Lower lobe of right lung (tissue), 2 donors: ENCODE measurements around the gene SIAH3. TPM values are rescaled to one million over a fixed set of nuclear protein-coding genes. Genes with fewer than 3 reads are reported as not detected.
"Not testable (repeated sequence)": the region's sequence is repeated elsewhere in the genome, so short reads cannot be mapped to it uniquely, and the experiment has no call there.

Source experiments
- ATAC-seq, 2 donors: fragments of 200-7000 bp; cut with Tn5 transposase; one replicate each; pipeline ENCODE4 v1.9.1; 2020 to 2022; ENCODE audit warnings: mild to moderate bottlenecking in 2 of 2, moderate library complexity in 2 of 2
- DNase-seq: peaks from one replicate; pipeline ENCODE4 v3.0.0-alpha.2; 2020
- H3K27ac ChIP-seq: fragments of 200-600 bp; one replicate; pipeline ENCODE4 v1.8.0; 2022
- H3K27me3 ChIP-seq: fragments of 200-600 bp; one replicate; pipeline ENCODE4 v1.8.0; 2022; ENCODE audit warnings: low read depth
- H3K36me3 ChIP-seq: fragments of 200-600 bp; one replicate; pipeline ENCODE4 v1.8.0; 2022; ENCODE audit warnings: mild to moderate bottlenecking
- H3K4me1 ChIP-seq: fragments of 200-600 bp; one replicate; pipeline ENCODE4 v1.8.0; 2022
- H3K4me3 ChIP-seq: fragments of 200-600 bp; one replicate; pipeline ENCODE4 v1.8.0; 2022; ENCODE audit warnings: mild to moderate bottlenecking
- H3K9me3 ChIP-seq: fragments of 200-600 bp; one replicate; pipeline ENCODE4 v1.8.0; 2022
- intact Hi-C: fragments of 100-400 bp; cut with DNase I; formaldehyde crosslinking; loops from one replicate; pipeline ENCODE4 v1.11.0; 2022
- total RNA-seq: library from RNA; stranded (reverse); fragmentation: NEBNext Ultra II Directional; extraction: Animal tissue kit (Norgen Biotek cat#: 25700); gene quantifications from one replicate; pipeline ENCODE4 v1.2.1, GENCODE V29; 2021
- TF ChIP-seq, protein P1 (sequence below): fragments of 200-600 bp; IDR thresholded peaks from one replicate; pipeline ENCODE4 v1.8.0; 2022; ENCODE audit warnings: antibody characterized with exemption, mild to moderate bottlenecking
- donor health status: DM: no; HTN: yes; CAD: no; lungs with severe emphysema.

SIAH3 gene
- total RNA-seq, 1 donor from 2014 or later, result 0.06 TPM

DNA sequence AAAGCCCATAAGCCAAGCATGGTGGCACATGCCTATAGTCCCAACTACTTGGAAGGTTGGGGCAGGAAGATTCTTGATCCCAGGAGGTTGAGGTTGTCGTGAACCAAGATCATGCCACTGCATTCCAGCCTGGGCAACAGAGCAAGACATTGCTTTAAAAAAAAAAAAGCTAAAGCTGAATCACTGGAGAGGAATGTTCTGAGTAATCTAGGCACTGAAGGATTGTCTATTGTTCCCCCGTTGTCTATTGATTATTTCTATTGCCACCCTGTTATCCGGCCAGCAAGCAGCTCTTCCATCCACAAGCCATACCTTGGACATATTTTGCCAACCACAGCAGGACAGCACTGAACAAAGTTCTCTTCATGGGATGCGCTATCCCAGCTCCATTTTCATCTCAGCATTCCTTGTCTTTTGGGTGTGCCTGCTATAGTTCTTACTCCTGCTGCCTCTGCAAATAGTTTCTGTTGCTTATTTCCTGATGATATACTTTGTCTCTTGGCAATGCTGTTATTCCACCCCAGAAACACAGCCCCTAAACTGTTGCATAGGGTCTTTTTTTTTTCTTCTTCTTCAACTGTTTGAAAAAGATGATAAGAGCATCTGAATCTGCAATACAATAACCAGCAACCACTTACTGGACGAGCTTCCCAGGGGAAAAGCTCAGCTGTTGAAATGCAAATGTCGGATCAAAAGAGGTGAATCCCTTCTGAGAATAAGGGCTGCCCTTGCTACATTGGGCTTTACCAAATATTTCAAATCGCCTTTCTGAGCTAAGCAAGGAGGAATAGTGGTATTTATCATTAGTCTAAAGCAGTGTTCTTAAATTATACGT lies 22.2 kb upstream of the SIAH3 start:
- intact Hi-C loops, result no loop called here
- Histone ChIP-seq H3K4me3 (no peak overlapping the region), H3K27me3 (no peaks in the 10 kb centered on the region), H3K36me3 (no peaks in the 10 kb centered on the region), H3K4me1 (no peaks in the 10 kb centered on the region), H3K9me3 (no peaks in the 10 kb centered on the region), H3K27ac (no peak overlapping the region)
- TF ChIP-seq, protein P1, sequence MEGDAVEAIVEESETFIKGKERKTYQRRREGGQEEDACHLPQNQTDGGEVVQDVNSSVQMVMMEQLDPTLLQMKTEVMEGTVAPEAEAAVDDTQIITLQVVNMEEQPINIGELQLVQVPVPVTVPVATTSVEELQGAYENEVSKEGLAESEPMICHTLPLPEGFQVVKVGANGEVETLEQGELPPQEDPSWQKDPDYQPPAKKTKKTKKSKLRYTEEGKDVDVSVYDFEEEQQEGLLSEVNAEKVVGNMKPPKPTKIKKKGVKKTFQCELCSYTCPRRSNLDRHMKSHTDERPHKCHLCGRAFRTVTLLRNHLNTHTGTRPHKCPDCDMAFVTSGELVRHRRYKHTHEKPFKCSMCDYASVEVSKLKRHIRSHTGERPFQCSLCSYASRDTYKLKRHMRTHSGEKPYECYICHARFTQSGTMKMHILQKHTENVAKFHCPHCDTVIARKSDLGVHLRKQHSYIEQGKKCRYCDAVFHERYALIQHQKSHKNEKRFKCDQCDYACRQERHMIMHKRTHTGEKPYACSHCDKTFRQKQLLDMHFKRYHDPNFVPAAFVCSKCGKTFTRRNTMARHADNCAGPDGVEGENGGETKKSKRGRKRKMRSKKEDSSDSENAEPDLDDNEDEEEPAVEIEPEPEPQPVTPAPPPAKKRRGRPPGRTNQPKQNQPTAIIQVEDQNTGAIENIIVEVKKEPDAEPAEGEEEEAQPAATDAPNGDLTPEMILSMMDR, result no peak
- no peak for ATAC-seq
- DNase-seq, result no peak

DNA sequence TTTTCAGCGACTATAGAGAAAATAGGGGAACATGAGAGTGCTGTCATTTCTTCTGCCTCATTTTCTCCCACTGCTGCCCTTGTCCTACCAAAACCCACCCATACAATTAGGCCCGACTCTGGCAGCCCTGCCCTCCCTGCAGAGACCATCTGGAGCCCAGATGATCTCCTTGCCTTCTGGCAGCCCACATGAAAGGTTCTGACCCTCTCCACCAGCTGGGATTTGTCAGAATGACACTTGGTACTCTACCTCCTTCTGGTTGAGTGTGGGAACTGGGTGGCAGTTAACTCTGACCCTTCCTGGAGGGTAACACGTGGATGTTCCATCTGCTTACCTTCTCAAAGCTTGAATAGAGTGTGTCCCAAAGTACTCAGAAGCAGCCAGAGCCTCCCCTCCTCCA lies 21.0 kb upstream of the SIAH3 start:
- no peak overlapping the region for H3K4me3 ChIP-seq
- H3K27me3 ChIP-seq, result no peaks in the 10 kb centered on the region
- H3K9me3 ChIP-seq, result no peaks in the 10 kb centered on the region
- H3K27ac ChIP-seq, result no peak overlapping the region
- intact Hi-C loops, result no loop called here
- DNase-seq (no peak), ATAC-seq (no peak)
- H3K36me3 ChIP-seq, result no peaks in the 10 kb centered on the region
- no peaks in the 10 kb centered on the region for H3K4me1 ChIP-seq
- TF ChIP-seq, protein P1, result no peak

DNA sequence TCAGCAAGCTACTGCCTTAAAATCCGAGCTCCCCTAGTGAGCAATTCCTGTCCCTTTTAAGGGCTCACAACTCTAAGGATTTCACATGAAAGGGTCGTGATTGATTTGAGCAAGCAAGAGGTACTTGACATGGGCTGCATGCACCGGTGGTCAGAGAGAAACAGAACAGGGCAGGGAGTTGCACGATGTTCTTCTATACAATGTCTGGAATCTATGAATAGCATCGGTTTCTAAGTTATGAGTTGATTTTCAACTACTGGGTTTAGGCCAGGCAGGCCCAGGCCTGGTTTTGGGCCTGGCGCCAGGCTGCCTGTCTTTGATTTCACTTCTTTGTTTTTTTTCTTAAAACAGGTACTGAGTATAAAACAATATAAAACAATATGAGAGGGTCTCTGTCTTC lies 19.6 kb upstream of the SIAH3 start:
- intact Hi-C loops, ATAC-seq: not testable (repeated sequence)

DNA sequence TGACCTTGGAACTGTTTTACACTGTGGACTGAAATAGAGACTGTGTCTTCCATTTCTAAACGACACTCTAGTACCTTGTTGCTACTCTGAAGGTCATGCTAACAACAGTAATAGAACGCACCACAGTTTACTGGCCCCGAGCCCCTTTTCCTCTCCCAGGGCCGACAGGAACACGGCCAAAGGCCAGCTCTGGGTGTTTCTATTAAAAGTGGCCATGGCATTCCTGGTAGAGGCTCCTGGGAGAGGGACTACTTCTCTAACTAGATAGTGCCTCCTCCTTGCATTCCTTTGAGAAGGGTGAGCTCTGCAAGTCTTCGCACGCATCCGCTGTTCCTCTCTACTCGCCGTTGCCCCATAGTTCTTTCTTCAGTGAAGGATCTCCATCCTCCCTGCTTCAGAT lies 18.7 kb upstream of the SIAH3 start:
- DNase-seq, result no peak
- TF ChIP-seq, protein P1, result no peak
- Histone ChIP-seq H3K27me3 (no peaks in the 10 kb centered on the region), H3K36me3 (no peaks in the 10 kb centered on the region), H3K4me3 (no peak overlapping the region), H3K27ac (no peak overlapping the region), H3K4me1 (no peaks in the 10 kb centered on the region), H3K9me3 (no peaks in the 10 kb centered on the region)
- no peak for ATAC-seq
- intact Hi-C loops, result no loop called here

More for the DNA sequence above, 19.6 kb upstream of the SIAH3 start:
- not testable (repeated sequence) for H3K4me1 ChIP-seq, DNase-seq, H3K4me3 ChIP-seq, H3K27me3 ChIP-seq, H3K36me3 ChIP-seq, H3K27ac ChIP-seq, H3K9me3 ChIP-seq

DNA sequence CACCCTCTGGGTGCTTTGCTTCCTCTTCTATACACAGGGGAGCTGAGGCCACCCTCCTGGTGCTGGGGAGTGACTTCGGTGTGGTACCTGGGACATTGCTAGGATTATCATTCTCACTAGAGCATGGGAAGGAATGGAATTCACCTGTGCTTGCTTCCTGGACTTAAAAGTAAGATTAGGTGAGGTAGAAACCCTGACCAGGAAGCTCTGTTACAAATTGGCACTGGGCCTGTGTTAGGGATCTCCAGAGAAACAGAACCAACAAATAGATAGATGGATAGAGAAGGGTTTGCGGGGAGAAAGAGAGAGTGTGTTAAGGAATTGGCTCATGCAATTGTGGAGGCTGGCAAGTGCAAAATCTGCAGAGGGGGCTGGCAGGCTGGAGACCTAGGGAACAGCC lies 13.9 kb upstream of the SIAH3 start:
- Histone ChIP-seq H3K9me3 (no peaks in the 10 kb centered on the region), H3K27me3 (no peaks in the 10 kb centered on the region), H3K4me3 (no peak overlapping the region), H3K36me3 (no peaks in the 10 kb centered on the region), H3K4me1 (no peaks in the 10 kb centered on the region), H3K27ac (no peak overlapping the region)
- ATAC-seq (no peak), DNase-seq (no peak)
- TF ChIP-seq, protein P1, result no peak
- intact Hi-C loops, result no loop called here

DNA sequence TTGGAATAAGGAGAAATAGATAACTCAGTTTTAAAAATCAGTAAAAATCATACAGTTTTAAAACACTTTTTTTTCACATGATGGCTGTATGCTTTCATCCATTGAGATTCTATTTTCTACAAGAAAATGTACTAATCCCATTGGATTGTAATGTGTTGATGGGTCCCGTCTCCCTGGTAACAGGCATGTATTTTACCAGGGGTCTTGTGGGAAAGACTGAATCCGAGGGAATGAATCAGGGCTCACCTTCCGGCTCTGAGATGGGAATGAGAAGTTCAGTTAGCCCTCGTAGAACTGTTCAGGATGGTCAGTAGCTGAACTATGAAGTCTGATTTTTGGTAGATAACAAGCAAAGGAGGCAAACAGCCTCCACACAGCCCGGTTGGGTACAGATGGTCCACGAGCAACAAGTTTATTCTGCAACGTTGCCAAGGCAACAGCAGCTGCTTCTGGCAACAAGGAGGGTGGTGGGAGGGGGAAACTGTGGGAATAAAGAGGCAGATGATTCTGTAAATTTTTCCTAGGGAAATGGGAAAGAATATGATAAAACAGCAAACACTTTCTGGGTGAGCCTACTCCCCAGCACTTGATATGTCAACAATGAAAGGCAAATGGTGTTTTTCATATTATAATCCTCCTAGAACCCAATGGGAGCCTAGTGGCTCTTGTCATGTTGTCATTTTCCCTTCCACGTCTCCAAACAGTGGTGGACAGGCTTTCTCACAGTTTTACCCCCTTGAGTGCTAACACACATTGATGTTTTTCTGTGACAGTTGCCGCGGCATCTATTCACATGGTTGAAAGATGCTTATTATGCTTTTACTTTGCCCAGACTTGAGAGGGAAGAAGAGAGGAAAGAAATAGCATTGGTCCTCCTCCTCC lies 12.4 kb upstream of the SIAH3 start:
- Histone ChIP-seq H3K4me3 (no peak overlapping the region), H3K27me3 (no peaks in the 10 kb centered on the region), H3K9me3 (no peaks in the 10 kb centered on the region), H3K36me3 (no peaks in the 10 kb centered on the region), H3K4me1 (no peaks in the 10 kb centered on the region), H3K27ac (no peak overlapping the region)
- no peak for DNase-seq
- intact Hi-C loops, result no loop called here
- ATAC-seq, result no peak
- TF ChIP-seq, protein P1, result no peak
